Gastroesophageal sphincter (tissue), 3 donors: Measurements from ENCODE around the gene EBLN2.

Experiments
- POLR2A ChIP-seq, 2 donors: fragments of 450-650 bp; IDR thresholded peaks; one replicate each; pipeline ENCODE4 v1.6.1; 2017; ENCODE audit warnings: antibody characterized with exemption in 2 of 2, mild to moderate bottlenecking in 2 of 2, moderate library complexity in 1 of 2
- POLR2AphosphoS5 ChIP-seq: sonication (generic); formaldehyde crosslinking; IDR thresholded peaks from one replicate; pipeline ENCODE4 v1.6.1; 2017; ENCODE audit warnings: antibody characterized with exemption
- TF ChIP-seq, protein P1 (sequence below), 4 experiments: fragments of 200-600 bp in 2 of 4; fragments of 450-650 bp in 2 of 4; sonication (generic) in 1 of 4; IDR thresholded peaks; one replicate each; pipeline ENCODE4 v1.5.1; 2017 to 2019; ENCODE audit warnings: antibody characterized with exemption in 4 of 4, mild to moderate bottlenecking in 2 of 4, moderate library complexity in 2 of 4

DNA sequence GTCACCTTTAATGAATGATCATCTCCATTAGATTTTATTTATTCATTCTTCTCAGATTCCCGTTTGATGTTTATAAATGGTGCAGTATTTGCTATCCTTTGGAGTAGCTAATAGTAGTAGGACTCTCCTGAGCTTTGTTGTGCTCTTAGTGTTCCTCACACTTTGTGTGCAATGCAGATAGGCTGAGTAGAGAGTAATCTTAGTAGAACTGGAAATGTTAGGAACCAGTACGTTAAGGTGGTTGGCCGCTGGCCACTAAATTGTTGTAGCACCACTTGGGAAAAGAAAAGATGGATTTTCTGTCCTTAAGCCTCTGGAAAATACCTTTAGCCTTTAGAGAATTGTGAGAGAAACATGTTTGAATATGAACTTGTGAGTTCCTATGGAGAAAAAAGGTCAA lies 19.9 kb upstream of the EBLN2 start:
- TF ChIP-seq, protein P1, sequence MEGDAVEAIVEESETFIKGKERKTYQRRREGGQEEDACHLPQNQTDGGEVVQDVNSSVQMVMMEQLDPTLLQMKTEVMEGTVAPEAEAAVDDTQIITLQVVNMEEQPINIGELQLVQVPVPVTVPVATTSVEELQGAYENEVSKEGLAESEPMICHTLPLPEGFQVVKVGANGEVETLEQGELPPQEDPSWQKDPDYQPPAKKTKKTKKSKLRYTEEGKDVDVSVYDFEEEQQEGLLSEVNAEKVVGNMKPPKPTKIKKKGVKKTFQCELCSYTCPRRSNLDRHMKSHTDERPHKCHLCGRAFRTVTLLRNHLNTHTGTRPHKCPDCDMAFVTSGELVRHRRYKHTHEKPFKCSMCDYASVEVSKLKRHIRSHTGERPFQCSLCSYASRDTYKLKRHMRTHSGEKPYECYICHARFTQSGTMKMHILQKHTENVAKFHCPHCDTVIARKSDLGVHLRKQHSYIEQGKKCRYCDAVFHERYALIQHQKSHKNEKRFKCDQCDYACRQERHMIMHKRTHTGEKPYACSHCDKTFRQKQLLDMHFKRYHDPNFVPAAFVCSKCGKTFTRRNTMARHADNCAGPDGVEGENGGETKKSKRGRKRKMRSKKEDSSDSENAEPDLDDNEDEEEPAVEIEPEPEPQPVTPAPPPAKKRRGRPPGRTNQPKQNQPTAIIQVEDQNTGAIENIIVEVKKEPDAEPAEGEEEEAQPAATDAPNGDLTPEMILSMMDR (IDR thresholded peaks at IDR 0.05) = no peak
- TF ChIP-seq POLR2A (IDR thresholded peaks at IDR 0.05) (no peak), POLR2AphosphoS5 (no peak)
